ENCODE results near the gene HHEX.

Gene HHEX

GRCh38 chr10:92692697-92693533 is 3.2 kb downstream of the HHEX start:
- no peak for DNase-seq (ENCODE audit: low read depth in 2 of 2, low spot score in 1 of 2)

- DNase-seq (ENCODE audit: low read depth in 2 of 2, low spot score in 1 of 2) = no peak
Observed at GRCh38 chr10:92693534-92693893, 3.8 kb downstream of the HHEX start.

- no peak for DNase-seq (ENCODE audit: low read depth in 2 of 2, low spot score in 1 of 2)
Observed at GRCh38 chr10:92695679-92696605, 6.2 kb downstream of the HHEX start.

- no peak for DNase-seq (ENCODE audit: low read depth in 2 of 2, low spot score in 1 of 2)
Observed at GRCh38 chr10:92696606-92697383, 7.0 kb downstream of the HHEX start.

- no peak for DNase-seq (ENCODE audit: low read depth in 2 of 2, low spot score in 1 of 2)
Observed at GRCh38 chr10:92697663-92698511, 8.1 kb downstream of the HHEX start.

- no peak for DNase-seq (ENCODE audit: low read depth in 2 of 2, low spot score in 1 of 2)
Observed at GRCh38 chr10:92699193-92699517, 9.4 kb downstream of the HHEX start.

- DNase-seq (ENCODE audit: low read depth in 2 of 2, low spot score in 1 of 2) = no peak
Observed at GRCh38 chr10:92699518-92700381, 10.0 kb downstream of the HHEX start.

GRCh38 chr10:92702301-92702916 is 12.7 kb downstream of the HHEX start:
- no peak for DNase-seq (ENCODE audit: low read depth in 2 of 2, low spot score in 1 of 2)

- no peak for DNase-seq (ENCODE audit: low read depth in 2 of 2, low spot score in 1 of 2)
Observed at GRCh38 chr10:92712016-92712889, 22.5 kb downstream of the HHEX start.

GRCh38 chr10:92714152-92714845 is 24.5 kb downstream of the HHEX start:
- DNase-seq (ENCODE audit: low read depth in 2 of 2, low spot score in 1 of 2) = no peak

GRCh38 chr10:92714872-92715271 is 25.1 kb downstream of the HHEX start:
- no peak for DNase-seq (ENCODE audit: low read depth in 2 of 2, low spot score in 1 of 2)

GRCh38 chr10:92719991-92720830 is 30.5 kb downstream of the HHEX start:
- DNase-seq (ENCODE audit: low read depth in 2 of 2, low spot score in 1 of 2) = no peak

- DNase-seq (ENCODE audit: low read depth in 2 of 2, low spot score in 1 of 2) = no peak
Observed at GRCh38 chr10:92720831-92721165, 31.0 kb downstream of the HHEX start.

- DNase-seq (ENCODE audit: low read depth in 2 of 2, low spot score in 1 of 2) = no peak
Observed at GRCh38 chr10:92722349-92722748, 32.6 kb downstream of the HHEX start.

- no peak for DNase-seq (ENCODE audit: low read depth in 2 of 2, low spot score in 1 of 2)
Observed at GRCh38 chr10:92727141-92727540, 37.4 kb downstream of the HHEX start.

GRCh38 chr10:92727550-92727949 is 37.8 kb downstream of the HHEX start:
- DNase-seq (ENCODE audit: low read depth in 2 of 2, low spot score in 1 of 2) = no peak

- DNase-seq (ENCODE audit: low read depth in 2 of 2, low spot score in 1 of 2) = no peak
Observed at GRCh38 chr10:92729886-92730285, 40.1 kb downstream of the HHEX start.
